ENCODE measurements around the gene NPR2. TPM values are rescaled to one million over a fixed set of nuclear protein-coding genes. Genes with fewer than 3 reads are reported as not detected.

The NPR2 gene
- total and polyA plus RNA-seq, 4 experiments from 2014 or later, result 0.97 to 15.9 (median 9.5) TPM

DNA sequence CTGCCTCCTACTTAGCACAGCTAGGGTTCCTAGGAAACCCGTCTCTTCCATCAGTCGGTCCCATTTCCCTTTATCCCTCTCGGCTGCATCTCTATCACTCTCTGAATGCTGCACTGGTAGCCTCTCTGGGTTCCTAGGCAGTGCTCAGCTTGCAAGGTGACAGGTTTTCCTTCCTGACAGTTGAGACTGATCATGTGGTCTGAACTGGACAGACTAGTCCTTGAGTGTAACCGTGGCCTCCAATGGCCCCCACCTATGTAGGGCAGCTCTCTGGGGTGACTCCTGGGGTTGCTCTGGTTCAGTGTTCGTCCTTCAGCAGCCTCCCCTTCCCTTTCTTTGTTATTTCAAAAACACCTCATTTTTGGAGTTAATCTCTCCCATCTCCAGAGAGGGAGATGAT, 41.4 kb downstream of the NPR2 start:
- ChIA-PET CTCF (ENCODE audit: partially characterized antibody) (no interaction called here), POLR2A (ENCODE audit: partially characterized antibody) (interaction anchor here (1.4 to 1.5 kb wide), 2 partner anchors 19 to 21 kb away, joined by 4 to 7 read pairs; partner anchors contain the start of gene SPAG8)
- Mint-ChIP-seq H3K27me3 (no peaks in the 10 kb centered on the region), H3K27ac (peak overlapping the region in 2 of 7 donors; percentile 38 to 45), H3K36me3 (no peaks in the 10 kb centered on the region), H3K4me3 (no peak overlapping the region), H3K9me3 (no peaks in the 10 kb centered on the region), H3K4me1 (peaks cover 21 to 40% (median 31%) of the 10 kb centered on the region in 4 donors)
- H3K9me3 ChIP-seq (ENCODE audit: control insufficient read depth in 1 of 2, low read length in 2 of 2), result no peaks in the 10 kb centered on the region
- no peaks in the 10 kb centered on the region for H3K27me3 ChIP-seq (ENCODE audit: insufficient read depth, low read length)
- no peak overlapping the region for H3K4me3 ChIP-seq (ENCODE audit: low read length in 2 of 2)
- no peak overlapping the region for H3K27ac ChIP-seq (ENCODE audit: low read depth, low read length)
- H3K36me3 ChIP-seq (ENCODE audit: insufficient read depth, low read length), result no peaks in the 10 kb centered on the region
- intact Hi-C loops (cut with micrococcal nuclease), result no loop called here
- peaks cover 16% of the 10 kb centered on the region for H3K4me1 ChIP-seq (ENCODE audit: insufficient read depth, low read length)
- DNase-seq, result no peak

DNA sequence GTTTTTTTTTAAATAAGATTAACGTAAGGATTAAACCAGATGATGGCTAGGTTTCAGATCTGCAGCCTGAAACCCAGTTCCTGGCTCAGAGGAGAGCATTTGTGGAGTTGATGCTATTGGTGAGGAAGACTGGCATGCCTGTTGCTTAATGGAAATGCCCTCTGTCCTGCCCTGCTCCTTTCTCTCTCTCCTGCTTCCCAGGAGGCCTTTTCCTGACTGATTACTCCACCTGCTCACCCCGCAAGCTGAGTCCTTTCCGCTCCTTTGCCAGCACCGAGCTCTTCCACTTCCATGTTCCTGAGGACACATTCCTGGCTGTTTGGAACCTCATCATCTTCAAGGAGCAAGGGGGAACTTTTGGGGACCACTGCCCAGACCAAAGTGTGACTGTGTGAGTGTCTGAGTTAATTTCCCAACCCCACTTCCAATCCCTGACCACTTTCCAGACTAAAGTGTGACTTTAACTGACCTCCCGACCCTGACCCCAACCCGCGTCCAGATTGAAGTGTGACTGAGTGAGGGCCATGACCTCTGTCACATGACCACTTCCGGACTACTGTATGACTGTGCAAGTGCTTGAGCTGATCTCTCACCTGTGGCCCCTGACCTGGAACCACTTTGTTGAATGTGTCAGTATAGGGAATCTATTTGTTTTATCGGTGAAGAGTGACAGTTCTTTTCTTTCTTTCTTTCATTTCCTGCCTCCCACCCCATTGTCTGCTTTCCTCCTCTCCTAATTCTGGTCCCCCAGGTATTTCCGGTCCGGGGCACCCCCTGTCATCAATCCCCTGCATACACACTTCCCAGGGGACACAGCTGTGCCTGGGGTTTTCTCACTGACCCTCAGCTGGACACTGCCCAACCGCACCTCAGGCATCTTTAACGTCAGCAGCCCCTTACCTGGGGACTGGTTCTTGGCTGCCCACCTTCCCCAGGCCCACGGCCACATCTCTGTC, 43.1 kb downstream of the NPR2 start:
- CTCF ChIA-PET (ENCODE audit: partially characterized antibody), result interaction anchor here (0.8 to 1.0 kb wide), 2 partner anchors 25 to 44 kb away, joined by 3 read pairs; no protein-coding TSS in a partner anchor

GRCh38 chr9:35835216-35835632, 43.8 kb downstream of the NPR2 start:
- intact Hi-C loops (cut with micrococcal nuclease), result no loop called here
- H3K9me3 ChIP-seq (ENCODE audit: control insufficient read depth in 1 of 2, low read length in 2 of 2), result no peaks in the 10 kb centered on the region
- H3K27ac ChIP-seq (ENCODE audit: low read depth, low read length), result no peak overlapping the region
- no peaks in the 10 kb centered on the region for H3K36me3 ChIP-seq (ENCODE audit: insufficient read depth, low read length)
- Mint-ChIP-seq H3K27me3 (no peaks in the 10 kb centered on the region), H3K4me1 (peaks cover 6 to 20% (median 14%) of the 10 kb centered on the region in 4 donors), H3K4me3 (no peak overlapping the region), H3K36me3 (no peaks in the 10 kb centered on the region), H3K27ac (peak overlapping the region in 1 of 7 donors; percentile 56), H3K9me3 (no peaks in the 10 kb centered on the region)
- peaks cover 2% of the 10 kb centered on the region for H3K4me1 ChIP-seq (ENCODE audit: insufficient read depth, low read length)
- H3K27me3 ChIP-seq (ENCODE audit: insufficient read depth, low read length), result no peaks in the 10 kb centered on the region
- ChIA-PET CTCF (ENCODE audit: partially characterized antibody) (interaction anchor here (1.0 to 2.1 kb wide), 2 partner anchors 9 to 24 kb away, joined by 3 to 11 read pairs; no protein-coding TSS in a partner anchor), POLR2A (ENCODE audit: partially characterized antibody) (no interaction called here)
- no peak for DNase-seq
- H3K4me3 ChIP-seq (ENCODE audit: low read length in 2 of 2), result no peak overlapping the region

More for the DNA sequence above, 43.1 kb downstream of the NPR2 start:
- no peak overlapping the region for H3K27ac ChIP-seq (ENCODE audit: low read depth, low read length)
- Mint-ChIP-seq H3K4me3 (no peak overlapping the region), H3K27ac (peak overlapping the region in 3 of 7 donors; percentile 38 to 65 (median 40)), H3K27me3 (no peaks in the 10 kb centered on the region), H3K36me3 (no peaks in the 10 kb centered on the region), H3K9me3 (no peaks in the 10 kb centered on the region), H3K4me1 (peaks cover 13 to 27% (median 21%) of the 10 kb centered on the region in 4 donors)
- intact Hi-C loops (cut with micrococcal nuclease), result no loop called here
- H3K4me3 ChIP-seq (ENCODE audit: low read length in 2 of 2), result no peak overlapping the region
- peaks cover 9% of the 10 kb centered on the region for H3K4me1 ChIP-seq (ENCODE audit: insufficient read depth, low read length)
- POLR2A ChIA-PET (ENCODE audit: partially characterized antibody), result no interaction called here
- H3K36me3 ChIP-seq (ENCODE audit: insufficient read depth, low read length), result no peaks in the 10 kb centered on the region
- no peaks in the 10 kb centered on the region for H3K27me3 ChIP-seq (ENCODE audit: insufficient read depth, low read length)
- H3K9me3 ChIP-seq (ENCODE audit: control insufficient read depth in 1 of 2, low read length in 2 of 2), result no peaks in the 10 kb centered on the region
- DNase-seq, result no peak

- H3K4me3 Mint-ChIP-seq, result no peak overlapping the region
- DNase-seq, result no peak
- peak overlapping the region in 1 of 7 donors; percentile 15 for H3K27ac Mint-ChIP-seq
- intact Hi-C loops (cut with micrococcal nuclease), result no loop called here
- no peaks in the 10 kb centered on the region for H3K27me3 Mint-ChIP-seq
- CTCF ChIA-PET (ENCODE audit: partially characterized antibody), result interaction anchor here (1.6 to 2.1 kb wide), 2 partner anchors 10 to 46 kb away, joined by 5 to 11 read pairs; no protein-coding TSS in a partner anchor
- H3K4me3 ChIP-seq (ENCODE audit: low read length in 2 of 2), result no peak overlapping the region
- H3K9me3 ChIP-seq (ENCODE audit: control insufficient read depth in 1 of 2, low read length in 2 of 2), result no peaks in the 10 kb centered on the region
- H3K36me3 Mint-ChIP-seq, result no peaks in the 10 kb centered on the region
- no peaks in the 10 kb centered on the region for H3K27me3 ChIP-seq (ENCODE audit: insufficient read depth, low read length)
- H3K36me3 ChIP-seq (ENCODE audit: insufficient read depth, low read length), result no peaks in the 10 kb centered on the region
- H3K4me1 Mint-ChIP-seq, result peaks cover 6 to 15% (median 12%) of the 10 kb centered on the region in 4 donors
- no peaks in the 10 kb centered on the region for H3K9me3 Mint-ChIP-seq
- H3K4me1 ChIP-seq (ENCODE audit: insufficient read depth, low read length), result no peaks in the 10 kb centered on the region
- no peak overlapping the region for H3K27ac ChIP-seq (ENCODE audit: low read depth, low read length)
- POLR2A ChIA-PET (ENCODE audit: partially characterized antibody), result interaction anchor here (1.3 kb wide), 1 partner anchor 24 kb away, joined by 3 read pairs; the partner anchor contains the start of gene SPAG8
These were observed 44.4 kb downstream of the NPR2 start for GRCh38 chr9:35835766-35836165.

DNA sequence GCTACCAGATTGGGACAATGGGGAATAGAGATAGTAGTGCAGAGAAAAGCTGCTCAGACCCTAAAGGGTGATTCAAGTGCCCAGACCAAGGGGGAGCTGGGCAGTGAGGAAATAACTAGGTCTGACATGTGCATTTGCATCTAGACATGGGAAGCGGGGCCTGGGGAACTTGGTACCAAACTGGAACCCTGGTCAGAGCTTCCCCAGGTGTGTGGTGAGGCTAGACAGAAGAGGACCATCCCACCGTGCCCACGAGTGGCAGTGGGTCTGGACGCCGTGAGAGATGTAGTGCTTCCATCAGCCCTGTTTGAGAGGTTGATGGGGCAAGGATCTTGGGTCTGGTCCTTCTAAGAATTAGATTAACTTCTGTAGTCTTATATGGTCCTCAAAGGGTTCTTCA, 45.2 kb downstream of the NPR2 start:
- Mint-ChIP-seq H3K27ac (peak overlapping the region in 1 of 7 donors; percentile 8), H3K4me3 (no peak overlapping the region), H3K27me3 (no peaks in the 10 kb centered on the region), H3K36me3 (no peaks in the 10 kb centered on the region), H3K4me1 (peaks cover 3 to 10% (median 5%) of the 10 kb centered on the region in 4 donors), H3K9me3 (no peaks in the 10 kb centered on the region)
- intact Hi-C loops (cut with micrococcal nuclease), result no loop called here
- Histone ChIP-seq H3K9me3 (ENCODE audit: control insufficient read depth in 1 of 2, low read length in 2 of 2) (no peaks in the 10 kb centered on the region), H3K4me3 (ENCODE audit: low read length in 2 of 2) (no peak overlapping the region), H3K4me1 (ENCODE audit: insufficient read depth, low read length) (no peaks in the 10 kb centered on the region), H3K27ac (ENCODE audit: low read depth, low read length) (no peak overlapping the region), H3K27me3 (ENCODE audit: insufficient read depth, low read length) (no peaks in the 10 kb centered on the region), H3K36me3 (ENCODE audit: insufficient read depth, low read length) (no peaks in the 10 kb centered on the region)
- ChIA-PET CTCF (ENCODE audit: partially characterized antibody) (interaction anchor here (1.6 to 2.1 kb wide), 2 partner anchors 11 to 46 kb away, joined by 5 to 11 read pairs; no protein-coding TSS in a partner anchor), POLR2A (ENCODE audit: partially characterized antibody) (interaction anchor here (1.3 kb wide), 1 partner anchor 25 kb away, joined by 3 read pairs; the partner anchor contains the start of gene SPAG8)
- no peak for DNase-seq

- Mint-ChIP-seq H3K27me3 (no peaks in the 10 kb centered on the region), H3K4me3 (no peak overlapping the region), H3K4me1 (peaks cover 5 to 10% (median 7%) of the 10 kb centered on the region in 4 donors), H3K36me3 (no peaks in the 10 kb centered on the region), H3K27ac (peak overlapping the region in 1 of 7 donors; percentile 61), H3K9me3 (no peaks in the 10 kb centered on the region)
- Histone ChIP-seq H3K36me3 (ENCODE audit: insufficient read depth, low read length) (no peaks in the 10 kb centered on the region), H3K9me3 (ENCODE audit: control insufficient read depth in 1 of 2, low read length in 2 of 2) (no peaks in the 10 kb centered on the region), H3K4me1 (ENCODE audit: insufficient read depth, low read length) (peaks cover 11% of the 10 kb centered on the region), H3K27ac (ENCODE audit: low read depth, low read length) (no peak overlapping the region), H3K27me3 (ENCODE audit: insufficient read depth, low read length) (no peaks in the 10 kb centered on the region), H3K4me3 (ENCODE audit: low read length in 2 of 2) (no peak overlapping the region)
- ChIA-PET CTCF (ENCODE audit: partially characterized antibody) (interaction anchor here (3.5 kb wide), 1 partner anchor 14 kb away, joined by 14 read pairs; no protein-coding TSS in a partner anchor), POLR2A (ENCODE audit: partially characterized antibody) (no interaction called here)
- DNase-seq, result no peak
- intact Hi-C loops (cut with micrococcal nuclease), result no loop called here
These were observed 48.5 kb downstream of the NPR2 start for GRCh38 chr9:35839926-35840325.

Data from CD4-positive, alpha-beta memory T cell (primary cell).